ENCODE data around the gene LRIG1.

- TF ChIP-seq CTCF (conservative IDR thresholded peaks at IDR 0.05; ENCODE audit: low read depth, low read length) (no peak), EZH2 (IDR thresholded peaks at IDR 0.05; ENCODE audit: borderline replicate concordance, low read depth, low read length, poor library complexity, severe bottlenecking) (no peak)
Observed at GRCh38 chr3:66396888-66397287, 103.9 kb downstream of the LRIG1 start.

Measured in A673 (cell line).